Raji (cell line): ENCODE measurements around the gene PPP1R1B.

Experiments used
- POLR2A ChIP-seq: IDR thresholded peaks from 2 replicates; pipeline ENCODE4 v1.6.1; 2011; ENCODE audit warnings: low read depth, low read length, control low read depth; ENCODE audit not compliant: insufficient read depth

The PPP1R1B gene

GRCh38 chr17:39632153-39632941 is 5.6 kb downstream of the PPP1R1B start:
- TF ChIP-seq POLR2A, result no peak

- no peak for TF ChIP-seq POLR2A
These were observed 6.9 kb downstream of the PPP1R1B start for GRCh38 chr17:39633570-39634183.

DNA sequence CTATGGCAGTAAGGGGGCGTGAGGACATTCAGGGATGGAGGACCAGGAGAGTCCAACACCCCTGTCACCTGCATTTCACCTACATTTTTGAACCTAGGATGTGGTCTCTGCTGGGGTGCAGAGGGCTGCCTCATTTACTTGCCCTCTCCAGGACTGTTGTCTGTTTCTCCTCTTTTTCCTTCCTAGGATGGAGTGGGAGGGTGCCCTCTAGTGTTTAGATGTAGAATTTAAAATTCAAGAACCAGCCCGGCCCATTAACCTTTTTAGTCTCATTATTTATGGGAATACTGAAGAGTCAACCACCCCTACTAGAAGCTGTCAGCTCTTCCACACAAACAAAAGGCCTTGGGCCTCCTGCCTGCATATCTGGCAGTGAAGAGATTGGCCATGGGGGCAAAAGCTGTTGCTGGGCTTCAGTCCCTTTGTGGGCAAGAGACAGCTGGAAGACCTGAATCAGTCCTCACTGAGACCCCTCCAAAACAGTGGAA is 7.7 kb downstream of the PPP1R1B start:
- TF ChIP-seq POLR2A, result no peak

DNA sequence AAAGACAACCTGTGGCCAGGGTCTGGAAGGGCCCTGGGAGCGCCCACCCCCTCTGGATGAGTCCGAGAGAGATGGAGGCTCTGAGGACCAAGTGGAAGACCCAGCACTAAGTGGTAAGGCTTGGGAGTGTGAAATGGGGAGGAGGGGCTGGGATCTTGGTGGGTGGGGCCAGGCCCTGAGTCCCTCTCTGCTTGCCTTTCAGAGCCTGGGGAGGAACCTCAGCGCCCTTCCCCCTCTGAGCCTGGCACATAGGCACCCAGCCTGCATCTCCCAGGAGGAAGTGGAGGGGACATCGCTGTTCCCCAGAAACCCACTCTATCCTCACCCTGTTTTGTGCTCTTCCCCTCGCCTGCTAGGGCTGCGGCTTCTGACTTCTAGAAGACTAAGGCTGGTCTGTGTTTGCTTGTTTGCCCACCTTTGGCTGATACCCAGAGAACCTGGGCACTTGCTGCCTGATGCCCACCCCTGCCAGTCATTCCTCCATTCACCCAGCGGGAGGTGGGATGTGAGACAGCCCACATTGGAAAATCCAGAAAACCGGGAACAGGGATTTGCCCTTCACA is 8.9 kb downstream of the PPP1R1B start:
- TF ChIP-seq POLR2A, result no peak

- no peak for TF ChIP-seq POLR2A
These were observed 9.8 kb downstream of the PPP1R1B start for GRCh38 chr17:39636587-39636926.

GRCh38 chr17:39636927-39637736 is 10.4 kb downstream of the PPP1R1B start, which contains the start of gene STARD3:
Gene STARD3 (plus strand): TSS chr17:39637144. CDS start chr17:39653532, 16,388 bp downstream.
- peak; percentile 80 for TF ChIP-seq POLR2A

- TF ChIP-seq POLR2A, result no peak
These were observed 11.6 kb downstream of the PPP1R1B start for GRCh38 chr17:39638317-39638716.

DNA sequence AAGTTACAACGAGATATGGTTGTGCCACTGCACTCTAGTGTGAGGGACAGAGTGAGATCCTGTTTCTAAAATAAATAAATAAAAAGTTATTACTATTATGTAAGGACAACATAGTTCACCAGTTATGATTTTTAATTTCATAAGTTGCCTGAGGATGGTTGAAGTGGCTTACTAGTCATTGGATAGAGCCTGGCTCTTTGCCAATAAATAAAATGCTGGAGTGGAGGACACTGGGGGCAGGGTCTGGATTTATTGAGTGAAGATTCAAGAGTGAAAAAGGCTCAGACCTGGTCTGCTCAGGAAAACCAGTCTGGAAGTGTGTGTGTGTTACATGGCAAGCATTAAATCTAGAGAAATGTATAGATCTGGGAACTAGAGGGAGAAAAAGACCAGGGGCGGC is 12.3 kb downstream of the PPP1R1B start:
- no peak for TF ChIP-seq POLR2A

GRCh38 chr17:39639566-39640458 is 13.1 kb downstream of the PPP1R1B start:
- TF ChIP-seq POLR2A, result no peak

- no peak for TF ChIP-seq POLR2A
These were observed 13.9 kb downstream of the PPP1R1B start for GRCh38 chr17:39640591-39641031.

- no peak for TF ChIP-seq POLR2A
These were observed 14.3 kb downstream of the PPP1R1B start for GRCh38 chr17:39641097-39641496.

DNA sequence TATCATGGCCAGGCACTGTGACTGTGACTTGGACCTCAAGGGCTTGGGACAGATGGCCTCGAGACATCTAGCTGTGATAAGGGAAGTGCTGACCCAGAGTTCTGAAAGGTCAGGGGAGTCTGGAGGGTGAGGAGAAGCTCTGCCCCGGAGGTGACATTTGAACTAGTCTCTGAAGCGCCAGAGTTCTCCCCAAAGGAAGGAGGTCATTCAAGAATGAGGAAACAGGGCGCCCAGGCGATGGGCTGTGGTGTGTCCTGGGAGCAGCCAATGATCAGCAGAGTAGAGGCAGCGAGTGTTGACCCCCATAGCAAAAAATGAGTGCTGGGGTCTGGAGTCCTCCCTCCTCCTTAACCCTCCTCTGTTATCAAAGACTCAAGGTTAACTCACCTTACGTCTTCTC is 15.1 kb downstream of the PPP1R1B start:
- no peak for TF ChIP-seq POLR2A

DNA sequence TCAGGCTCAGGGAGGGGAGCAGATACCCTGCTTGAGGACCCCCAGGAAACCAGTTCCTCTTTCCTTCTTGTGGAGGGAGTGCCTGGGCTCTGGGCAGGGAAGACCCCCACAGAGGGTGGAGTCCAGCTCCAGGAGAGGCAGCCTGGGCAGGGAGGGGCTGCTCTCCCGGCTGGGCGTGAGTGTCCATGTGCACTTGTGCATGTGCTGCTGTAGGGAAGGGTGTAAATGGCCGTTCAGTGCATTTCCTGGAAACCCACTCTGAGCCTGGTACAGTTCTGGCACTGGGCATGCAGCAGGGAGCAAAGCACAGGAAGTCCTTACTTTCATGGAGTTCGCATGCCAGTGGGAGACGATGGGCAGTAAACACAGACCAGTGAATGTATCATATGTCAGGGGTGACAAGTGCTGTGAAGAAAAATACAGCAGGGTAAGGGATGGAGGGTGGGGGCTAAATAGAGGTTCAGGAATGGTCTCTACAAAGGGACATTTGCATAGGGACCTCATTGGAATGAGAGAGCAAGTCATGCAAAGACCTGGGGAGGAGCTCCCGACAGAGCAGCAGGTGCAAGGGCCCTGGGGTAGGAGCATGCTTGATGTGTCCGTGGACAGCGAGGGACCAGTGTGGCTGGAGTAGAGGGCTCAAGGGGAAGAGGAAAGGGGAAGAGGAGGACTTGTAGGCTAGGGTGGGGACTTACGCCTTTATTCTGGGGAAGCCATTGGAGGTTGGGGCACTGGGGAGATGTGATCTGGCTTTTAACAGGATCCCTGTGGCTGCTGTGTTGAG is 15.7 kb downstream of the PPP1R1B start:
- TF ChIP-seq POLR2A, result no peak
